GM21723 (cell line): ENCODE results near the gene FCAMR.

ENCODE experiments used
- ATAC-seq: cut with Tn5 transposase; IDR thresholded peaks from one replicate; pipeline ENCODE4 v1.9.1; 2021; ENCODE audit warnings: mild to moderate bottlenecking, moderate library complexity; ENCODE audit not compliant: unreplicated experiment

FCAMR gene

GRCh38 chr1:206970446-206970845 is at the start of gene FCAMR:
FCAMR (minus strand) TSS chr1:206970460; CDS start chr1:206970125, 335 bp downstream.
- ATAC-seq: no peak

GRCh38 chr1:207019661-207020060 is 49.4 kb upstream of the FCAMR start:
- ATAC-seq: no peak

GRCh38 chr1:207019161-207019560 is 48.9 kb upstream of the FCAMR start:
- ATAC-seq: no peak

GRCh38 chr1:207018707-207019106 is 48.4 kb upstream of the FCAMR start:
- no peak for ATAC-seq

- ATAC-seq: no peak
Observed at GRCh38 chr1:207017615-207018559, 47.6 kb upstream of the FCAMR start.

- no peak for ATAC-seq
Observed at GRCh38 chr1:207015791-207016190, 45.5 kb upstream of the FCAMR start.

GRCh38 chr1:207014728-207015127 is 44.5 kb upstream of the FCAMR start:
- no peak for ATAC-seq

GRCh38 chr1:207013321-207014085 is 43.2 kb upstream of the FCAMR start:
- no peak for ATAC-seq

GRCh38 chr1:207010726-207011125 is 40.5 kb upstream of the FCAMR start:
- no peak for ATAC-seq

GRCh38 chr1:207009945-207010344 is 39.7 kb upstream of the FCAMR start:
- no peak for ATAC-seq

- ATAC-seq: no peak
Observed at GRCh38 chr1:207009182-207009850, 39.1 kb upstream of the FCAMR start.

GRCh38 chr1:207007352-207008033 is 37.2 kb upstream of the FCAMR start:
- ATAC-seq: no peak

GRCh38 chr1:207006914-207007313 is 36.7 kb upstream of the FCAMR start:
- ATAC-seq: no peak

GRCh38 chr1:207006083-207006482 is 35.8 kb upstream of the FCAMR start:
- no peak for ATAC-seq

GRCh38 chr1:207004931-207005830 is 34.9 kb upstream of the FCAMR start:
- no peak for ATAC-seq

- ATAC-seq: no peak
Observed at GRCh38 chr1:207003210-207003609, 33.0 kb upstream of the FCAMR start.

- no peak for ATAC-seq
Observed at GRCh38 chr1:207002724-207003146, 32.5 kb upstream of the FCAMR start.

GRCh38 chr1:207001492-207002245 is 31.4 kb upstream of the FCAMR start:
- ATAC-seq: no peak
